H9 (cell line): ENCODE data around the gene CEP112. TPM values are rescaled to one million over a fixed set of nuclear protein-coding genes. Genes with fewer than 3 reads are reported as not detected.
A peak's percentile ranks its signal among the peaks of the same experiment; 100 is the strongest.

ENCODE experiments used
- DNase-seq: peaks from one replicate; pipeline ENCODE4 v3.0.0-alpha.2; 2017
- H2AFZ ChIP-seq: one replicate; pipeline ENCODE4 v1.6.1; 2013; ENCODE audit warnings: mild to moderate bottlenecking, low read length, control low read depth, moderate library complexity
- H2AK5ac ChIP-seq: 2 replicates; pipeline ENCODE4 v1.6.1; 2013; ENCODE audit warnings: low read length, control low read depth, mixed read lengths; ENCODE audit not compliant: insufficient read length
- H2BK120ac ChIP-seq: one replicate; pipeline ENCODE4 v1.6.1; 2013; ENCODE audit warnings: low read depth, mild to moderate bottlenecking, low read length, control low read depth, inconsistent platforms; ENCODE audit not compliant: poor library complexity, severe bottlenecking
- H2BK12ac ChIP-seq: 2 replicates; pipeline ENCODE4 v1.6.1; 2013; ENCODE audit warnings: low read length, control low read depth, mixed read lengths, low read depth; ENCODE audit not compliant: insufficient read length
- H2BK15ac ChIP-seq: 2 replicates; pipeline ENCODE4 v1.6.1; 2013; ENCODE audit warnings: low read depth, low read length, control low read depth
- H2BK20ac ChIP-seq: one replicate; pipeline ENCODE4 v1.6.1; 2013; ENCODE audit warnings: low read depth, mild to moderate bottlenecking, low read length, control low read depth, inconsistent platforms; ENCODE audit not compliant: poor library complexity, severe bottlenecking
- H2BK5ac ChIP-seq: 2 replicates; pipeline ENCODE4 v1.6.1; 2013; ENCODE audit warnings: low read length, control low read depth, mixed read lengths; ENCODE audit not compliant: insufficient read length
- H3K14ac ChIP-seq: 2 replicates; pipeline ENCODE4 v1.6.1; 2013; ENCODE audit warnings: low read length, control low read depth; ENCODE audit not compliant: insufficient read depth
- H3K18ac ChIP-seq: 2 replicates; pipeline ENCODE4 v1.6.1; 2013; ENCODE audit warnings: low read depth, mild to moderate bottlenecking, mixed read lengths, low read length, control low read depth; ENCODE audit not compliant: insufficient read length
- H3K23ac ChIP-seq: 2 replicates; pipeline ENCODE4 v1.6.1; 2013; ENCODE audit warnings: low read length, control low read depth, mixed read lengths, low read depth; ENCODE audit not compliant: insufficient read length
- H3K23me2 ChIP-seq: 2 replicates; pipeline ENCODE4 v1.6.1; 2013; ENCODE audit warnings: low read depth, mild to moderate bottlenecking, mixed read lengths, low read length, control low read depth; ENCODE audit not compliant: insufficient read length, poor library complexity, severe bottlenecking
- H3K27ac ChIP-seq: 2 replicates; pipeline ENCODE4 v1.5.1; 2013; ENCODE audit warnings: low read length, control low read depth, mixed read lengths, low read depth; ENCODE audit not compliant: insufficient read length
- H3K27me3 ChIP-seq: 2 replicates; pipeline ENCODE4 v1.6.1; 2013; ENCODE audit warnings: low read length, control low read depth, inconsistent platforms; ENCODE audit not compliant: insufficient read depth
- H3K4ac ChIP-seq: 2 replicates; pipeline ENCODE4 v1.6.1; 2013; ENCODE audit warnings: low read depth, mild to moderate bottlenecking, control low read depth, inconsistent platforms, low read length, moderate library complexity
- H3K4me1 ChIP-seq: 2 replicates; pipeline ENCODE4 v1.6.1; 2013; ENCODE audit warnings: low read length, control low read depth, inconsistent platforms; ENCODE audit not compliant: insufficient read depth
- H3K4me2 ChIP-seq: 2 replicates; pipeline ENCODE4 v1.6.1; 2013; ENCODE audit warnings: low read length, control low read depth, mixed read lengths; ENCODE audit not compliant: insufficient read length, insufficient read depth
- H3K56ac ChIP-seq: 2 replicates; pipeline ENCODE4 v1.6.1; 2013; ENCODE audit warnings: low read depth, mild to moderate bottlenecking, mixed read lengths, low read length, control low read depth; ENCODE audit not compliant: insufficient read length
- H3K79me1 ChIP-seq: 2 replicates; pipeline ENCODE4 v1.6.1; 2013; ENCODE audit warnings: low read depth, mild to moderate bottlenecking, moderate library complexity, low read length, control low read depth, inconsistent platforms; ENCODE audit not compliant: insufficient read depth, poor library complexity, severe bottlenecking
- H3K79me2 ChIP-seq: 2 replicates; pipeline ENCODE4 v1.6.1; 2013; ENCODE audit warnings: low read length, control low read depth, inconsistent platforms; ENCODE audit not compliant: insufficient read depth
- H3K9ac ChIP-seq: 2 replicates; pipeline ENCODE4 v1.6.1; 2013; ENCODE audit warnings: low read length, control low read depth, mixed read lengths; ENCODE audit not compliant: insufficient read length; ENCODE audit errors: extremely low read depth
- H3K9me3 ChIP-seq: one replicate; pipeline ENCODE4 v1.6.1; 2013; ENCODE audit warnings: low read depth, low read length, inconsistent platforms; ENCODE audit not compliant: control insufficient read depth
- H3T11ph ChIP-seq: one replicate; pipeline ENCODE4 v1.6.1; 2013; ENCODE audit warnings: mild to moderate bottlenecking, low read length, control low read depth, inconsistent platforms
- H4K20me1 ChIP-seq: one replicate; pipeline ENCODE4 v1.6.1; 2013; ENCODE audit not compliant: control insufficient read depth, insufficient read length, insufficient read depth
- H4K5ac ChIP-seq: 2 replicates; pipeline ENCODE4 v1.6.1; 2013; ENCODE audit warnings: low read depth, mild to moderate bottlenecking, mixed read lengths, low read length, control low read depth; ENCODE audit not compliant: insufficient read length
- H4K8ac ChIP-seq: replicated peaks from 2 replicates; pipeline ENCODE4 v1.6.1; 2013; ENCODE audit warnings: low read length, control low read depth, mixed read lengths, low read depth; ENCODE audit not compliant: insufficient read length
- H4K91ac ChIP-seq: 2 replicates; pipeline ENCODE4 v1.6.1; 2013; ENCODE audit warnings: low read depth, mild to moderate bottlenecking, moderate library complexity, mixed read lengths, low read length, control low read depth; ENCODE audit not compliant: insufficient read length
- H3K27ac Mint-ChIP-seq, 3 experiments: 2 replicates in 2 of 3; 3 replicates in 1 of 3; pipeline ENCODE4 v1.8.0; 2020 to 2021; ENCODE audit warnings: mixed read lengths in 3 of 3, mild to moderate bottlenecking in 1 of 3, moderate library complexity in 1 of 3
- H3K27me3 Mint-ChIP-seq: 2 replicates; pipeline ENCODE4 v1.8.0; 2021; ENCODE audit warnings: low read depth, mild to moderate bottlenecking, moderate library complexity, mixed read lengths
- H3K36me3 Mint-ChIP-seq, 3 experiments: 2 replicates in 2 of 3; 3 replicates in 1 of 3; pipeline ENCODE4 v1.8.0; 2020 to 2021; ENCODE audit warnings: low read depth in 3 of 3, mixed read lengths in 3 of 3; ENCODE audit not compliant: insufficient read depth in 1 of 3
- H3K4me1 Mint-ChIP-seq, 2 experiments: 2 replicates each; pipeline ENCODE4 v1.8.0; 2020; ENCODE audit warnings: mixed read lengths in 2 of 2
- H3K4me3 Mint-ChIP-seq, 2 experiments: 2 replicates in 1 of 2; 3 replicates in 1 of 2; pipeline ENCODE4 v1.8.0; 2020 to 2021; ENCODE audit warnings: mild to moderate bottlenecking in 2 of 2, mixed read lengths in 2 of 2, moderate library complexity in 1 of 2
- H3K9me3 Mint-ChIP-seq, 2 experiments: 2 replicates in 1 of 2; 3 replicates in 1 of 2; pipeline ENCODE4 v1.8.0; 2020; ENCODE audit warnings: mild to moderate bottlenecking in 2 of 2, mixed read lengths in 2 of 2, moderate library complexity in 1 of 2
- WGBS: extraction: QIAGEN DNeasy Blood & Tissue Kit; methylation state at CpG from one replicate; pipeline ENCODE4 v1.1.7; 2013; ENCODE audit warnings: missing lambda C conversion rate, low lambda C conversion rate, mixed read lengths; ENCODE audit not compliant: insufficient read length; ENCODE audit errors: extremely low coverage; 5-methylcytosine and 5-hydroxymethylcytosine counted together
- total RNA-seq: library from RNA; stranded (reverse); gene quantifications from 2 replicates; pipeline ENCODE4 v1.2.1, GENCODE V29; 2021
- TF ChIP-seq, protein P1 (sequence below): fragments of 200-600 bp; sonication (generic); conservative IDR thresholded peaks from 3 replicates; pipeline ENCODE4 v1.8.0; 2021; ENCODE audit warnings: antibody characterized with exemption, mild to moderate bottlenecking

The CEP112 gene
- total RNA-seq, 1 experiment from 2014 or later = 5.4 TPM

DNA sequence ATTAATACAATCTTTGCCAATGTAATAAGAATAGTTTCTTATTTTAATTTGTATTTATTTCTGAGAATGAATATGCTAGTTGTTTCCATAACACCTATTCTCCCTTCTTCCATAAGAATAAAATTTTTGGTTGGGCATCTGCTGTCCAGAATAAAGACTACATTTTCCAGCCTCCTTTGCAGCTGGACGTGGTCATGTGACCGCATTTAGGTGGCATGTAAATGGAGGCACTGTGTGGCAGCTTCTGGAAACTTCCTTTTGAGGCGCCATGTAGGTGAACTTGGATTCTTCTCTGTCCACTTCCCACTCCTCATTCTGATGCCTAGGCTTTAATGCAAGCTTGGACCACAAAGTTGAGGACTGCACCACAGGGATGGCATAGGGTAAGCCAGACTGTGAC, 415.0 kb downstream of the CEP112 start:
- no peaks in the 10 kb centered on the region for H3K23me2 ChIP-seq
- peak overlapping the region; percentile 72 for H4K5ac ChIP-seq
- H3K4me1 ChIP-seq = no peaks in the 10 kb centered on the region
- no peak overlapping the region for H2BK15ac ChIP-seq
- H3K18ac ChIP-seq = no peak overlapping the region
- H3K27me3 ChIP-seq = no peaks in the 10 kb centered on the region
- no peak overlapping the region for H2BK12ac ChIP-seq
- Mint-ChIP-seq H3K27ac (no peak overlapping the region), H3K9me3 (peaks cover 2% of the 10 kb centered on the region in 2 experiments; a peak in 2 of 5 replicates), H3K27me3 (no peaks in the 10 kb centered on the region; the same call in 1 of the 2 replicates), H3K36me3 (no peaks in the 10 kb centered on the region; a peak in 2 of 7 replicates), H3K4me3 (no peak overlapping the region), H3K4me1 (peaks cover 9 to 14% of the 10 kb centered on the region in 2 experiments; a peak in 3 of 4 replicates)
- H4K91ac ChIP-seq = no peak overlapping the region
- no peak overlapping the region for H2BK5ac ChIP-seq
- no peak overlapping the region for H3K4me2 ChIP-seq
- WGBS = no CpG with 5 or more reads among the region's 3 CpGs
- no peak overlapping the region for H3T11ph ChIP-seq
- H3K23ac ChIP-seq = no peak overlapping the region
- no peak overlapping the region for H2AFZ ChIP-seq
- TF ChIP-seq, protein P1, sequence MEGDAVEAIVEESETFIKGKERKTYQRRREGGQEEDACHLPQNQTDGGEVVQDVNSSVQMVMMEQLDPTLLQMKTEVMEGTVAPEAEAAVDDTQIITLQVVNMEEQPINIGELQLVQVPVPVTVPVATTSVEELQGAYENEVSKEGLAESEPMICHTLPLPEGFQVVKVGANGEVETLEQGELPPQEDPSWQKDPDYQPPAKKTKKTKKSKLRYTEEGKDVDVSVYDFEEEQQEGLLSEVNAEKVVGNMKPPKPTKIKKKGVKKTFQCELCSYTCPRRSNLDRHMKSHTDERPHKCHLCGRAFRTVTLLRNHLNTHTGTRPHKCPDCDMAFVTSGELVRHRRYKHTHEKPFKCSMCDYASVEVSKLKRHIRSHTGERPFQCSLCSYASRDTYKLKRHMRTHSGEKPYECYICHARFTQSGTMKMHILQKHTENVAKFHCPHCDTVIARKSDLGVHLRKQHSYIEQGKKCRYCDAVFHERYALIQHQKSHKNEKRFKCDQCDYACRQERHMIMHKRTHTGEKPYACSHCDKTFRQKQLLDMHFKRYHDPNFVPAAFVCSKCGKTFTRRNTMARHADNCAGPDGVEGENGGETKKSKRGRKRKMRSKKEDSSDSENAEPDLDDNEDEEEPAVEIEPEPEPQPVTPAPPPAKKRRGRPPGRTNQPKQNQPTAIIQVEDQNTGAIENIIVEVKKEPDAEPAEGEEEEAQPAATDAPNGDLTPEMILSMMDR = no peak
- no peak overlapping the region for H3K4ac ChIP-seq
- H3K56ac ChIP-seq = no peak overlapping the region
- no peaks in the 10 kb centered on the region for H3K9me3 ChIP-seq
- no peaks in the 10 kb centered on the region for H4K20me1 ChIP-seq
- H3K14ac ChIP-seq = no peak overlapping the region
- H3K79me2 ChIP-seq = no peaks in the 10 kb centered on the region
- H4K8ac ChIP-seq = no peak overlapping the region
- no peak overlapping the region for H3K9ac ChIP-seq
- no peak for DNase-seq
- H3K79me1 ChIP-seq = no peaks in the 10 kb centered on the region
- H2BK20ac ChIP-seq = no peak overlapping the region
- no peak overlapping the region for H2BK120ac ChIP-seq
- H3K27ac ChIP-seq = no peak overlapping the region
- H2AK5ac ChIP-seq = no peak overlapping the region
